SK-N-SH treated with all-trans-retinoic acid at 6 μM for 48 hours (cell line): ENCODE data around the gene ERAL1.

Experiments
- ARNTL ChIP-seq: fragments of 450-650 bp; formaldehyde crosslinking; IDR thresholded peaks from 2 replicates; pipeline ENCODE4 v1.5.0; 2020; ENCODE audit warnings: low read depth, mild to moderate bottlenecking, moderate library complexity, borderline replicate concordance
- ESRRG ChIP-seq: fragments of 250-450 bp; sonication (Bioruptor Pico); IDR thresholded peaks from 2 replicates; pipeline ENCODE4 v1.6.1; 2021; ENCODE audit warnings: mild to moderate bottlenecking
- GLIS3 ChIP-seq: fragments of 250-450 bp; sonication (Bioruptor Pico); IDR thresholded peaks from 2 replicates; pipeline ENCODE4 v1.5.0; 2020; ENCODE audit warnings: mild to moderate bottlenecking, moderate library complexity
- ISL1 ChIP-seq: fragments of 250-450 bp; sonication (Bioruptor Pico); IDR thresholded peaks from 2 replicates; pipeline ENCODE4 v2.1.2; 2022; ENCODE audit warnings: mild to moderate bottlenecking, moderate library complexity
- OSR1 ChIP-seq: fragments of 250-450 bp; sonication (Bioruptor Pico); IDR thresholded peaks from 2 replicates; pipeline ENCODE4 v1.8.0; 2022; ENCODE audit warnings: moderate library complexity, mild to moderate bottlenecking, inconsistent platforms
- PPARA ChIP-seq: fragments of 250-450 bp; sonication (Bioruptor Pico); IDR thresholded peaks from 2 replicates; pipeline ENCODE4 v1.5.0; 2020; ENCODE audit warnings: mild to moderate bottlenecking, borderline replicate concordance
- RARB ChIP-seq: fragments of 250-450 bp; sonication (Bioruptor Pico); IDR thresholded peaks from 2 replicates; pipeline ENCODE4 v1.8.0; 2021; ENCODE audit warnings: mild to moderate bottlenecking, moderate library complexity
- SNAI2 ChIP-seq: fragments of 250-450 bp; sonication (Bioruptor Pico); IDR thresholded peaks from 2 replicates; pipeline ENCODE4 v1.5.0; 2020; ENCODE audit warnings: mild to moderate bottlenecking, moderate library complexity
- TCF4 ChIP-seq: fragments of 250-450 bp; sonication (Bioruptor Pico); IDR thresholded peaks from 2 replicates; pipeline ENCODE4 v1.8.0; 2021; ENCODE audit warnings: mild to moderate bottlenecking, moderate library complexity, borderline replicate concordance
- ZFP30 ChIP-seq: fragments of 450-650 bp; formaldehyde crosslinking; IDR thresholded peaks from 2 replicates; pipeline ENCODE4 v1.5.0; 2022; ENCODE audit warnings: mild to moderate bottlenecking, moderate library complexity
- TF ChIP-seq, protein P1 (sequence below): fragments of 250-450 bp; sonication (Bioruptor Pico); IDR thresholded peaks from 2 replicates; pipeline ENCODE4 v1.5.1; 2020; ENCODE audit warnings: low read depth, mild to moderate bottlenecking, moderate library complexity
- TF ChIP-seq, protein P2 (sequence below): fragments of 250-450 bp; sonication (Bioruptor Pico); IDR thresholded peaks from 2 replicates; pipeline ENCODE4 v1.8.0; 2020; ENCODE audit warnings: mild to moderate bottlenecking, moderate library complexity, borderline replicate concordance
- TF ChIP-seq, protein P3 (sequence below): fragments of 250-450 bp; sonication (Bioruptor Pico); IDR thresholded peaks from 2 replicates; pipeline ENCODE4 v1.5.0; 2020; ENCODE audit warnings: mild to moderate bottlenecking, moderate library complexity

GRCh38 chr17:28896491-28896883, 41.7 kb downstream of the ERAL1 start:
- no peak for TF ChIP-seq ZFP30 (CRISPR knock-in tag)
- no peak for TF ChIP-seq ISL1 (CRISPR knock-in tag)
- no peak for TF ChIP-seq RARB (CRISPR knock-in tag)
- no peak for TF ChIP-seq SNAI2 (CRISPR knock-in tag)
- TF ChIP-seq, protein P1, sequence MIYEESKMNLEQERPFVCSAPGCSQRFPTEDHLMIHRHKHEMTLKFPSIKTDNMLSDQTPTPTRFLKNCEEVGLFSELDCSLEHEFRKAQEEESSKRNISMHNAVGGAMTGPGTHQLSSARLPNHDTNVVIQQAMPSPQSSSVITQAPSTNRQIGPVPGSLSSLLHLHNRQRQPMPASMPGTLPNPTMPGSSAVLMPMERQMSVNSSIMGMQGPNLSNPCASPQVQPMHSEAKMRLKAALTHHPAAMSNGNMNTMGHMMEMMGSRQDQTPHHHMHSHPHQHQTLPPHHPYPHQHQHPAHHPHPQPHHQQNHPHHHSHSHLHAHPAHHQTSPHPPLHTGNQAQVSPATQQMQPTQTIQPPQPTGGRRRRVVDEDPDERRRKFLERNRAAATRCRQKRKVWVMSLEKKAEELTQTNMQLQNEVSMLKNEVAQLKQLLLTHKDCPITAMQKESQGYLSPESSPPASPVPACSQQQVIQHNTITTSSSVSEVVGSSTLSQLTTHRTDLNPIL (CRISPR knock-in tag): no peak
- TF ChIP-seq TCF4 (CRISPR knock-in tag): no peak
- TF ChIP-seq PPARA: no peak
- no peak for TF ChIP-seq ARNTL (CRISPR knock-in tag)
- TF ChIP-seq, protein P2, sequence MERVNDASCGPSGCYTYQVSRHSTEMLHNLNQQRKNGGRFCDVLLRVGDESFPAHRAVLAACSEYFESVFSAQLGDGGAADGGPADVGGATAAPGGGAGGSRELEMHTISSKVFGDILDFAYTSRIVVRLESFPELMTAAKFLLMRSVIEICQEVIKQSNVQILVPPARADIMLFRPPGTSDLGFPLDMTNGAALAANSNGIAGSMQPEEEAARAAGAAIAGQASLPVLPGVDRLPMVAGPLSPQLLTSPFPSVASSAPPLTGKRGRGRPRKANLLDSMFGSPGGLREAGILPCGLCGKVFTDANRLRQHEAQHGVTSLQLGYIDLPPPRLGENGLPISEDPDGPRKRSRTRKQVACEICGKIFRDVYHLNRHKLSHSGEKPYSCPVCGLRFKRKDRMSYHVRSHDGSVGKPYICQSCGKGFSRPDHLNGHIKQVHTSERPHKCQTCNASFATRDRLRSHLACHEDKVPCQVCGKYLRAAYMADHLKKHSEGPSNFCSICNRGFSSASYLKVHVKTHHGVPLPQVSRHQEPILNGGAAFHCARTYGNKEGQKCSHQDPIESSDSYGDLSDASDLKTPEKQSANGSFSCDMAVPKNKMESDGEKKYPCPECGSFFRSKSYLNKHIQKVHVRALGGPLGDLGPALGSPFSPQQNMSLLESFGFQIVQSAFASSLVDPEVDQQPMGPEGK (CRISPR knock-in tag): no peak
- TF ChIP-seq, protein P3, sequence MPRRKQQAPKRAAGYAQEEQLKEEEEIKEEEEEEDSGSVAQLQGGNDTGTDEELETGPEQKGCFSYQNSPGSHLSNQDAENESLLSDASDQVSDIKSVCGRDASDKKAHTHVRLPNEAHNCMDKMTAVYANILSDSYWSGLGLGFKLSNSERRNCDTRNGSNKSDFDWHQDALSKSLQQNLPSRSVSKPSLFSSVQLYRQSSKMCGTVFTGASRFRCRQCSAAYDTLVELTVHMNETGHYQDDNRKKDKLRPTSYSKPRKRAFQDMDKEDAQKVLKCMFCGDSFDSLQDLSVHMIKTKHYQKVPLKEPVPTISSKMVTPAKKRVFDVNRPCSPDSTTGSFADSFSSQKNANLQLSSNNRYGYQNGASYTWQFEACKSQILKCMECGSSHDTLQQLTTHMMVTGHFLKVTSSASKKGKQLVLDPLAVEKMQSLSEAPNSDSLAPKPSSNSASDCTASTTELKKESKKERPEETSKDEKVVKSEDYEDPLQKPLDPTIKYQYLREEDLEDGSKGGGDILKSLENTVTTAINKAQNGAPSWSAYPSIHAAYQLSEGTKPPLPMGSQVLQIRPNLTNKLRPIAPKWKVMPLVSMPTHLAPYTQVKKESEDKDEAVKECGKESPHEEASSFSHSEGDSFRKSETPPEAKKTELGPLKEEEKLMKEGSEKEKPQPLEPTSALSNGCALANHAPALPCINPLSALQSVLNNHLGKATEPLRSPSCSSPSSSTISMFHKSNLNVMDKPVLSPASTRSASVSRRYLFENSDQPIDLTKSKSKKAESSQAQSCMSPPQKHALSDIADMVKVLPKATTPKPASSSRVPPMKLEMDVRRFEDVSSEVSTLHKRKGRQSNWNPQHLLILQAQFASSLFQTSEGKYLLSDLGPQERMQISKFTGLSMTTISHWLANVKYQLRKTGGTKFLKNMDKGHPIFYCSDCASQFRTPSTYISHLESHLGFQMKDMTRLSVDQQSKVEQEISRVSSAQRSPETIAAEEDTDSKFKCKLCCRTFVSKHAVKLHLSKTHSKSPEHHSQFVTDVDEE (CRISPR knock-in tag): no peak
- TF ChIP-seq ESRRG (CRISPR knock-in tag): no peak
- TF ChIP-seq OSR1 (CRISPR knock-in tag): no peak
- TF ChIP-seq GLIS3 (CRISPR knock-in tag): no peak
